Measurements from ENCODE around the gene MRPL14. TPM values are rescaled to one million over a fixed set of nuclear protein-coding genes. Genes with fewer than 3 reads are reported as not detected.

The MRPL14 gene
- total and polyA plus RNA-seq, 9 of the 15 experiments (the other 6 are each of a cell fraction or from before 2014, with no cell fraction given) = 126 to 424 (median 165) TPM

GRCh38 chr6:44128020-44128917 is 1.0 kb upstream of the MRPL14 start (continued):
- no peak for TF ChIP-seq MGA (IDR thresholded peaks at IDR 0.05)
- no peak for TF ChIP-seq LCOR (CRISPR knock-in tag; IDR thresholded peaks at IDR 0.05)
- TF ChIP-seq CBFA2T2 (conservative IDR thresholded peaks at IDR 0.05) = no peak
- no peak for TF ChIP-seq TAF9B (IDR thresholded peaks at IDR 0.05; ENCODE audit: partially characterized antibody)
- TF ChIP-seq SUPT5H (IDR thresholded peaks at IDR 0.05) = no peak
- no peak for TF ChIP-seq NBN (IDR thresholded peaks at IDR 0.05; ENCODE audit: low read depth)
- TF ChIP-seq, protein P1, sequence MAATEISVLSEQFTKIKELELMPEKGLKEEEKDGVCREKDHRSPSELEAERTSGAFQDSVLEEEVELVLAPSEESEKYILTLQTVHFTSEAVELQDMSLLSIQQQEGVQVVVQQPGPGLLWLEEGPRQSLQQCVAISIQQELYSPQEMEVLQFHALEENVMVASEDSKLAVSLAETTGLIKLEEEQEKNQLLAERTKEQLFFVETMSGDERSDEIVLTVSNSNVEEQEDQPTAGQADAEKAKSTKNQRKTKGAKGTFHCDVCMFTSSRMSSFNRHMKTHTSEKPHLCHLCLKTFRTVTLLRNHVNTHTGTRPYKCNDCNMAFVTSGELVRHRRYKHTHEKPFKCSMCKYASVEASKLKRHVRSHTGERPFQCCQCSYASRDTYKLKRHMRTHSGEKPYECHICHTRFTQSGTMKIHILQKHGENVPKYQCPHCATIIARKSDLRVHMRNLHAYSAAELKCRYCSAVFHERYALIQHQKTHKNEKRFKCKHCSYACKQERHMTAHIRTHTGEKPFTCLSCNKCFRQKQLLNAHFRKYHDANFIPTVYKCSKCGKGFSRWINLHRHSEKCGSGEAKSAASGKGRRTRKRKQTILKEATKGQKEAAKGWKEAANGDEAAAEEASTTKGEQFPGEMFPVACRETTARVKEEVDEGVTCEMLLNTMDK (IDR thresholded peaks at IDR 0.05; ENCODE audit: borderline replicate concordance, insufficient read depth, low read depth, low read length, poor library complexity, severe bottlenecking) = peak; percentile 87
- TF ChIP-seq TRIM24 (IDR thresholded peaks at IDR 0.05) = no peak
- TF ChIP-seq ZBTB1 (CRISPR knock-in tag; IDR thresholded peaks at IDR 0.05; ENCODE audit: borderline replicate concordance, low read depth) = no peak
- TF ChIP-seq NRF1 (conservative IDR thresholded peaks at IDR 0.05 in 1 of 2, IDR thresholded peaks at IDR 0.05 in 1 of 2) = peak; percentile 68 to 70
- no peak for TF ChIP-seq DNMT1 (IDR thresholded peaks at IDR 0.05)
- no peak for TF ChIP-seq ZNF175 (CRISPR knock-in tag; IDR thresholded peaks at IDR 0.05; ENCODE audit: low read depth)

Measured in K562 (cell line).